HG03280 (cell line): ENCODE measurements around the gene HPSE.

Experiments used
- ATAC-seq: cut with Tn5 transposase; IDR thresholded peaks from one replicate; pipeline ENCODE4 v1.9.1; 2021; ENCODE audit warnings: mild to moderate bottlenecking, moderate library complexity; ENCODE audit not compliant: unreplicated experiment

HPSE gene

GRCh38 chr4:83251447-83251830, 83.2 kb downstream of the HPSE start:
- ATAC-seq: no peak

- ATAC-seq: no peak
Measured at GRCh38 chr4:83250687-83251446, 83.8 kb downstream of the HPSE start.

GRCh38 chr4:83248486-83248885, 86.2 kb downstream of the HPSE start:
- ATAC-seq: no peak

GRCh38 chr4:83247415-83248357, 87.0 kb downstream of the HPSE start:
- ATAC-seq: no peak
